ENCODE measurements around the gene TMEM225B.
A peak's percentile ranks its signal among the peaks of the same experiment; 100 is the strongest.
"Not testable (repeated sequence)": the region's sequence is repeated elsewhere in the genome, so short reads cannot be mapped to it uniquely, and the experiment has no call there.

The TMEM225B gene

GRCh38 chr7:99631295-99632109 lies 33.4 kb downstream of the TMEM225B start:
- H3K27ac ChIP-seq: no peak overlapping the region
- peak; percentile 15; the same call in 1 of the 2 replicates for TF ChIP-seq CTCF (IDR thresholded peaks at IDR 0.05)
- no peak for TF ChIP-seq ZFX (IDR thresholded peaks at IDR 0.05; ENCODE audit: borderline replicate concordance)

- not testable (repeated sequence) for H3K27ac ChIP-seq
Observed at GRCh38 chr7:99637414-99637813, 39.3 kb downstream of the TMEM225B start.

GRCh38 chr7:99638731-99639130 lies 40.7 kb downstream of the TMEM225B start:
- no peak overlapping the region for H3K27ac ChIP-seq
- TF ChIP-seq CTCF (IDR thresholded peaks at IDR 0.05) (no peak), ZFX (IDR thresholded peaks at IDR 0.05; ENCODE audit: borderline replicate concordance) (no peak)

GRCh38 chr7:99639267-99639666 lies 41.2 kb downstream of the TMEM225B start:
- TF ChIP-seq CTCF (IDR thresholded peaks at IDR 0.05) (no peak), ZFX (IDR thresholded peaks at IDR 0.05; ENCODE audit: borderline replicate concordance) (no peak)
- H3K27ac ChIP-seq: no peak overlapping the region

- TF ChIP-seq ZFX (IDR thresholded peaks at IDR 0.05; ENCODE audit: borderline replicate concordance) (no peak), CTCF (IDR thresholded peaks at IDR 0.05) (no peak)
Observed at GRCh38 chr7:99642027-99642426, 44.0 kb downstream of the TMEM225B start.

GRCh38 chr7:99643464-99643863 lies 45.4 kb downstream of the TMEM225B start:
- no peak overlapping the region for H3K27ac ChIP-seq
- TF ChIP-seq ZFX (IDR thresholded peaks at IDR 0.05; ENCODE audit: borderline replicate concordance) (no peak), CTCF (IDR thresholded peaks at IDR 0.05) (no peak)

More at GRCh38 chr7:99642027-99642426, 44.0 kb downstream of the TMEM225B start:
- no peak overlapping the region for H3K27ac ChIP-seq

GRCh38 chr7:99644431-99644830 lies 46.4 kb downstream of the TMEM225B start:
- no peak for TF ChIP-seq ZFX (IDR thresholded peaks at IDR 0.05; ENCODE audit: borderline replicate concordance)
- TF ChIP-seq CTCF (IDR thresholded peaks at IDR 0.05): no peak
- H3K27ac ChIP-seq: no peak overlapping the region

Data from 22Rv1 (cell line).